MG63 (cell line): ENCODE data around the gene ACP1. TPM values are rescaled to one million over a fixed set of nuclear protein-coding genes. Genes with fewer than 3 reads are reported as not detected.

Experiments
- DNase-seq: peaks from one replicate; pipeline ENCODE4 v3.0.0-alpha.2; 2020
- H3K27me3 ChIP-seq: fragments of 250-450 bp; sonication (Bioruptor Pico); 2 replicates; pipeline ENCODE4 v1.5.1; 2020; ENCODE audit warnings: mild to moderate bottlenecking, moderate library complexity
- H3K36me3 ChIP-seq: fragments of 250-450 bp; sonication (Bioruptor Pico); 2 replicates; pipeline ENCODE4 v1.5.1; 2020; ENCODE audit warnings: mild to moderate bottlenecking, moderate library complexity
- H3K4me3 ChIP-seq: fragments of 250-450 bp; sonication (Bioruptor Pico); 2 replicates; pipeline ENCODE4 v1.5.1; 2020; ENCODE audit warnings: mild to moderate bottlenecking, moderate library complexity
- H3K9me3 ChIP-seq: fragments of 250-450 bp; sonication (Bioruptor Pico); 2 replicates; pipeline ENCODE4 v1.5.1; 2020; ENCODE audit warnings: mild to moderate bottlenecking, moderate library complexity
- total RNA-seq: library from RNA; depleted of rRNA; stranded (reverse); fragments of >200 nt; shearing (Covaris generic); gene quantifications from 2 replicates; pipeline ENCODE4 v1.2.3, GENCODE V29; 2014; ENCODE audit warnings: low replicate concordance

The ACP1 gene
- total RNA-seq, 1 experiment from 2014 or later = 130 TPM

GRCh38 chr2:248724-249123 lies 16.0 kb upstream of the ACP1 start:
- Histone ChIP-seq H3K4me3 (no peak overlapping the region), H3K36me3 (no peaks in the 10 kb centered on the region; the same call in none of the 2 replicates), H3K9me3 (no peaks in the 10 kb centered on the region), H3K27me3 (no peaks in the 10 kb centered on the region)
- DNase-seq = no peak

GRCh38 chr2:249538-250042 lies 15.2 kb upstream of the ACP1 start:
- Histone ChIP-seq H3K27me3 (no peaks in the 10 kb centered on the region), H3K9me3 (no peaks in the 10 kb centered on the region), H3K36me3 (no peaks in the 10 kb centered on the region; the same call in none of the 2 replicates), H3K4me3 (no peak overlapping the region)
- DNase-seq = no peak

- Histone ChIP-seq H3K9me3 (no peaks in the 10 kb centered on the region), H3K27me3 (no peaks in the 10 kb centered on the region), H3K36me3 (no peaks in the 10 kb centered on the region; the same call in 1 of the 2 replicates), H3K4me3 (no peak overlapping the region)
- no peak for DNase-seq
Measured at GRCh38 chr2:252001-252602, 12.6 kb upstream of the ACP1 start.

DNA sequence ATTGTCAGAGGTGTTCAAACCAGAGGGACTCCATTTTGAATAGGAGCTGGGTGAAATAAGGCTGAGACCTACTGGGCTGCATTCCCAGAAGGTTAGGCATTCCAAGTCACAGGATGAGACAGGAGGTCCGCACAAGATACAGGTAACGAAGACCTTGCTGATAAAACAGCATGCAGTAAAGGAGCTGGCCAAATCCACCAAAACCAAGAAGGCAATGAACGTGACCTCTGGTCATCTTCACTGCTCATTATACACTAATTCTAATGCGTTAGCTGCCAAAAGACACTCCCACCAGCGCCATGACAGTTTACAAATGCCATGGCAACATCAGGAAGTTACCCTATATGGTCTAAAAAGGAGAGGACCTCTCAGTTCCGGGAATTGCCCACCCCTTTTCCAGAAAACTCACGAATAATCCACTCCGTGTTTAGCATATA lies 11.5 kb upstream of the ACP1 start:
- 0 out of 2 replicates have a peak, but pooled peaks cover under 1% of the 10 kb centered on the region for H3K36me3 ChIP-seq
- peaks cover 4% of the 10 kb centered on the region for H3K9me3 ChIP-seq
- H3K4me3 ChIP-seq = no peak overlapping the region
- H3K27me3 ChIP-seq = no peaks in the 10 kb centered on the region
- DNase-seq = no peak

DNA sequence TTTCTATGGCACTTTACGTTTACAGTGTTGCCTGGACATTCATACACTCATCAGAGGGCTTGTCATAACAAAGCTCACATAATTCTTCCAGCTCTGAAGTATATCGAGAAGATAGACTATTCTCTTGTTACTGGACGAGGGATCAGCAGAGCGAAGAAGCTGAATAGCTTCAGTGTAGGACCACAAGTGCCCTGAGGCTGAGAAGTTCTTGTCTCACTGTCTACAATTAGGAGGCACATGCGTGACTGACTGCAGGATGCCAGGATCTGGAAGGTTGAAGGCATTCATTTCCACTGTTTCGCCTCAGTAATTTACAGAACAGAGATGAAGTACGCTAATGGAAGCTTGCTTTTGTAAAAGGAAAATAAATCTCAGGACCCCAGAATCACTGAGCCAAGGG lies 10.5 kb upstream of the ACP1 start:
- H3K36me3 ChIP-seq = 0 out of 2 replicates have a peak, but pooled peaks cover 4% of the 10 kb centered on the region
- DNase-seq = no peak
- no peak overlapping the region for H3K4me3 ChIP-seq
- peaks cover 6% of the 10 kb centered on the region for H3K9me3 ChIP-seq
- no peaks in the 10 kb centered on the region for H3K27me3 ChIP-seq

DNA sequence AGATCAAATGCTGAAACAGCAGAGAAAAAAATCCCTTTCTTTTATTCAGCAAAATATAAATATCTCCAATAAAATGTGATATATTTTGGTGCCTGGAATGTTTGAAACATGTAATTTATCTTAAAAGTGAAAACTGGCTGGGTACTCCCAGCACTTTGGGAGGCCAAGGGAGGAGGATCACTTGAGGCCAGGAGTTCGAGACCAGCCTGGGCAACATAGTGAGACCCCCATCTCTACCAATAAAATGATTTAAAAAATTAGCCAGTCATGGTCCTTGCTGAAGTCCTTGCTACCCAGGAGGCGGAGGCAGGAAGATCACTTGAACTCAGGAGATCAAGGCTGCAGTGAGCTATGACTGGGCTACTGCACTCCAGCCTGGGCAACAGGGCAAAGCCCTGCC lies 9.6 kb upstream of the ACP1 start:
- Histone ChIP-seq H3K36me3 (peaks cover 8% of the 10 kb centered on the region; the same call in 1 of the 2 replicates), H3K27me3 (no peaks in the 10 kb centered on the region), H3K4me3 (no peak overlapping the region), H3K9me3 (peaks cover 9% of the 10 kb centered on the region)
- DNase-seq = no peak

DNA sequence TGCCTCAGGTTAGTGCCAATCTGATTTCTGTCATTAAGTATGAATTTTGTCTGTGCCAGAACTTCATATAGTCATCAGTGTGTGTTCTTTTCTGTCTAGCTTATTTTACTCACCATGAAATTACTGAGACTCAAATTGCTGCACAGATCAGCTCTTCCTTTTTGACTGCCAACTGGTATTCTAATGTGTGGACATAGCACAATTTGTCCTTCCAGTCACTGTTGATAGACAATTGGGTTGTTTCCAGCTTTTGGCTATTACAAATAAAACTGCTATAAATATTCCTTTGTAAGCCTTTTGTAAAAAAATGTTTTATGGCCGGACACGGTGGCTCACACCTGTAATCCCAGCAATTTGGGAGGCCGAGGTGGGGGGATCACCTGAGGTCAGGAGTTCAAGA lies 8.7 kb upstream of the ACP1 start:
- Histone ChIP-seq H3K27me3 (no peaks in the 10 kb centered on the region), H3K36me3 (peaks cover 13% of the 10 kb centered on the region), H3K4me3 (no peak overlapping the region), H3K9me3 (peaks cover 9% of the 10 kb centered on the region)
- DNase-seq = no peak

GRCh38 chr2:257429-257828 lies 7.3 kb upstream of the ACP1 start:
- Histone ChIP-seq H3K27me3 (no peaks in the 10 kb centered on the region), H3K9me3 (peaks cover 9% of the 10 kb centered on the region), H3K4me3 (no peak overlapping the region), H3K36me3 (peaks cover 14% of the 10 kb centered on the region)
- DNase-seq = no peak

DNA sequence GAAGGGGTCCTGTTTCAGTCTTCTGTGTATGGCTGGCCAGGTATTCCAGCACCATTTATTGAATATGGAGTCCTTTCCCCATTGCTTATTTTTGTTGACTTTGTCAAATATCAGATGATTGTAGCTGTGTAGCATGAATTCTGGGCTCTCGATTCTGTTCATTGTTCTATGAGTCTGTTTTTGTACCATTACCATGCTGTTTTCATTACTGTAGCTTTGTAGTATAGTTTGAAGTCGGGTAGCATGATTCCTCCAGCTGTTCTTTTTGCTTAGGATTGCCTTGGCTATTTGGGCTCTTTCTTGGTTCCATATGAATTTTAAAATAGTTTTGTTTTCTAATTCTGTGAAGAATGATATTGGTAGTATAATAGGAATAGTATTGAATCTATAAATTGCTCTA lies 6.9 kb upstream of the ACP1 start:
- Histone ChIP-seq H3K36me3 (peaks cover 18% of the 10 kb centered on the region), H3K9me3 (peaks cover 9% of the 10 kb centered on the region), H3K27me3 (no peaks in the 10 kb centered on the region), H3K4me3 (no peak overlapping the region)
- DNase-seq = no peak

DNA sequence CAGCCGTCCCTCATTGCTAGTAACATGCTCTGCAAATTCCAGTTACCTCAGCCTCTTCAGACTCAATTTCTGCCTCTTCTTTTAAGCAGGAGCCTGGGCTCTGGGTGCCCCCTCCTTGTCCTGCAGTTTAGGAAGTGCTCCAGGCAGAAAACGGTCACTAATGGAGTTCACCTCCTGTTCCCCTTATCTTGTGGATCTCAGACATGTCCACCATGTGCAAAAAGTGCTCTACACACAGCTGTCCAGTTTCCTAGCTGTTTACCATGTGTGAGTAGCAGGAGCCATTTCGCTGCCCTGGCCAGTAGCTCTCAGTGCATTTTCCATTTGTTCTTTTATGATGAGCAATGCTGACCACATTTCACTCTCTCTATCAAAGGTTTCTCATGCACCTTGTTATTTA lies 5.8 kb upstream of the ACP1 start:
- Histone ChIP-seq H3K9me3 (peaks cover 9% of the 10 kb centered on the region), H3K4me3 (no peak overlapping the region), H3K27me3 (no peaks in the 10 kb centered on the region), H3K36me3 (peaks cover 18% of the 10 kb centered on the region)
- DNase-seq = no peak

GRCh38 chr2:259789-260331 lies 4.9 kb upstream of the ACP1 start:
- Histone ChIP-seq H3K9me3 (peaks cover 9% of the 10 kb centered on the region), H3K27me3 (no peaks in the 10 kb centered on the region), H3K4me3 (no peak overlapping the region), H3K36me3 (peaks cover 18% of the 10 kb centered on the region)
- DNase-seq = no peak

GRCh38 chr2:260507-261161 lies 4.1 kb upstream of the ACP1 start:
- no peak overlapping the region for H3K4me3 ChIP-seq
- no peaks in the 10 kb centered on the region for H3K27me3 ChIP-seq
- peaks cover 9% of the 10 kb centered on the region for H3K9me3 ChIP-seq
- peaks cover 18% of the 10 kb centered on the region for H3K36me3 ChIP-seq
- no peak for DNase-seq

- H3K36me3 ChIP-seq = peaks cover 28% of the 10 kb centered on the region
- H3K9me3 ChIP-seq = peaks cover 9% of the 10 kb centered on the region
- H3K4me3 ChIP-seq = no peak overlapping the region
- no peaks in the 10 kb centered on the region for H3K27me3 ChIP-seq
- DNase-seq = no peak
Measured at GRCh38 chr2:262117-262516, 2.6 kb upstream of the ACP1 start.

DNA sequence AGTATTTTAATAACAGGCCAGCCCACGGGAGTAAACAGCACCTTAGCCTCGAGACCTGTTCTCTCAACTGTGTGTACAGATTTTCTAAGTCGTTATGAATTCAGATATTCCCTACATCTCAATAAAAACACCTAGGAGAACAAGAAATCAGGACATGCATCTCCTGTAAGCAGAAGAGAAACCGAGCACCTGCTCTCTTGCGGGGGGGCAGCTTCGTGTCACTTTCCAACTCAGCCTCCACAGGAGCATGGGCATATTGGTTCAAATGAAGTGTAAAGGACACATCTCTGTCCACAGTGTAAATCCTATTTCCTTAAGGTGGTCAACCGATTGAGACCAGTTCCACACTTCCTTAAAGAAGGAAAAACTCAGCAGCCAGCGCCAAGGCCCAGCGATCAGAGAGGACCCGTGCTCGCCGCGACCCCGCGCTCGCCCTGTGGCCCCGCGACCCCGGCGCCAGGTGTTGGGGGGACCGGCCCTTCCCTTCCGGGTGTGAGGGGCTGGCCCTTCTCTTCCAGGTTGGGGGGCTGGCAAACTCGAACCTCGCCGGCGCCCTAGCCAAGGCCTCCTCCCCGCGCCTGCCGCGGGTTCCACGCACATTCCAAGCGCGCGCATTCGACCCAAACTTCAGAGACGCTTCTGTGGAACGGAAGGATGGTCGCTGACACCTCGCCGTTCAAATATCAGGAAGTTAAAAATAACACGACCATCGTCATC lies 1.6 kb upstream of the ACP1 start:
- no peak for DNase-seq
- no peak overlapping the region for H3K4me3 ChIP-seq
- peaks cover 33% of the 10 kb centered on the region for H3K36me3 ChIP-seq
- H3K9me3 ChIP-seq = peaks cover 5% of the 10 kb centered on the region; the same call in 1 of the 2 replicates
- H3K27me3 ChIP-seq = no peaks in the 10 kb centered on the region

DNA sequence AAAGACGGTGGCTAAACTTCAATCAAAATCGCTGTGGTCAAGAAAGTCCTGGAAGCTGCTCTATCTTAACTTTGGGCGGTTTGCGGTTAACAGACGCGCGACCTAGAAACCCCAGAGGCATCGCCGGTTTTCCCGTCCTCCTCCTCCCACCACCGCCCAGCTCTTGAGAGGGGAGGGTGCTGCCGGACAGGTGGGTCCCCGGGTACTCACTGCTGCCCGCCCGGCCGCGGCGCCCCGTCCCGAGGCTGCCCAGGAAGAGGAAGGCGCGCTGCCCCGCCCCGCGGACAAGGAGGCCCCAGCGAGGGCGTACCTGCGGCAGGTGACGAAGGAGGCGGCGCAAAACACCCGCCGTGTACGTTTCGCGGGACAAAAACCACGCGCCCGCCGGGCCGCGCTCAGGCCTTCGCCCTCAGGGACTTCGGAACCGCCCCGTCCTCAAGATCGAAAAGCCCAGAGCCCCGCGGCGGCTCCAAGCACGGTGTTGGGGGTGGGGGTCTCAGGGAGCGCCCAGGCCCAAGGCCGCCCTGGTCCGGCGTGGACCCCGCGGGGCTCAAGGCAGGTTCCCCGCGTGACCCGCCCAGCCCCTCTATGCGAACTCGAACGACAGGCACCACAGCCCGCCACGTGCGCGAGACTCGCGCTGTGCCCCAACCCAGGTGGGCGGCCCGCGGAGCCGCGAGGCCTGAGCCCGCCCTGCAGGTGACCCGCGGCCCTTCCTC lies 814 bp upstream of the ACP1 start, which contains the start of gene SH3YL1:
TSS of gene SH3YL1 (minus strand) at position 259 of the 719 bp plus-strand sequence. CDS start at position 211, 48 bp downstream.
- peaks cover 2% of the 10 kb centered on the region; the same call in 1 of the 2 replicates for H3K9me3 ChIP-seq
- peaks cover 31% of the 10 kb centered on the region for H3K36me3 ChIP-seq
- no peak for DNase-seq
- H3K4me3 ChIP-seq = peak within 1 kb of the TSS; percentile 76
- no peaks in the 10 kb centered on the region for H3K27me3 ChIP-seq

DNA sequence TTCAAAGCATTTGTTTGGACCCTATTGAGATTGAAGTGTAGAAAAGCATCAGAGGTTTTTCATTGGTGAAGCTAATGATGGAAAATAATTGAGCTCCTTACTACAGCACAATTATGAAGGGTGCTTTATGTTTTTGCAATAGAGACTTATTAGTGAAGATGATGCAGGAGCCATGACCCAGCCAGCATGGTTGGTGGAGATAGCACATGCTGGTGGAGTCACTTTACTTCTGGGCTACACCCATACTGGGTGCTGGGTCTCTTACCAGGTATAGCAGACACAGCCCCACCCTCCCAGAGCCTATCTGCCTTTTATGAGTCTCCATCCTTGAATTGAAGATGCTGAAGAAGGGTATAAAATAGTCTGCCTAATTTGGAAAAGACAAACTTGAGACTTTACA lies 3.6 kb downstream of the ACP1 start:
- DNase-seq = no peak
- H3K9me3 ChIP-seq = no peaks in the 10 kb centered on the region
- peaks cover 31% of the 10 kb centered on the region for H3K36me3 ChIP-seq

More for the DNA sequence above, 3.6 kb downstream of the ACP1 start:
- H3K4me3 ChIP-seq = no peak overlapping the region
- H3K27me3 ChIP-seq = no peaks in the 10 kb centered on the region
